Smooth muscle cell (in vitro differentiated cells): ENCODE results near the gene CADM2. TPM values are rescaled to one million over a fixed set of nuclear protein-coding genes. Genes with fewer than 3 reads are reported as not detected.

ENCODE experiments used
- DNase-seq: peaks from one replicate; lab custom pipeline; 2025; ENCODE audit not compliant: unreplicated experiment; lab: John Stamatoyannopoulos, UW
- H2AFZ ChIP-seq: fragments of 200-600 bp; sonication (generic); 2 replicates; pipeline ENCODE4 v1.6.0; 2016; ENCODE audit warnings: antibody characterized with exemption, low read depth, mild to moderate bottlenecking
- H3F3A ChIP-seq: fragments of 200-600 bp; sonication (generic); 2 replicates; pipeline ENCODE4 v1.6.0; 2017; ENCODE audit warnings: antibody characterized with exemption, low read depth
- H3K27ac ChIP-seq: fragments of 200-600 bp; sonication (generic); 2 replicates; pipeline ENCODE4 v1.5.1; 2016; ENCODE audit warnings: low read depth, mild to moderate bottlenecking
- H3K27me3 ChIP-seq: fragments of 200-600 bp; sonication (generic); 2 replicates; pipeline ENCODE4 v1.6.1; 2016; ENCODE audit warnings: low read depth, mild to moderate bottlenecking
- H3K36me3 ChIP-seq: fragments of 200-600 bp; sonication (generic); 2 replicates; pipeline ENCODE4 v1.5.1; 2016; ENCODE audit warnings: low read depth
- H3K4me1 ChIP-seq: fragments of 200-600 bp; sonication (generic); 2 replicates; pipeline ENCODE4 v1.5.1; 2016; ENCODE audit warnings: low read depth
- H3K4me2 ChIP-seq: fragments of 200-600 bp; sonication (generic); 2 replicates; pipeline ENCODE4 v1.6.0; 2016; ENCODE audit warnings: mild to moderate bottlenecking
- H3K4me3 ChIP-seq: fragments of 200-600 bp; sonication (generic); 2 replicates; pipeline ENCODE4 v1.5.1; 2016; ENCODE audit warnings: mild to moderate bottlenecking
- H3K79me2 ChIP-seq: fragments of 200-600 bp; sonication (generic); 2 replicates; pipeline ENCODE4 v1.6.0; 2016; ENCODE audit warnings: low read depth, mild to moderate bottlenecking
- H3K9ac ChIP-seq: fragments of 200-600 bp; sonication (generic); 2 replicates; pipeline ENCODE4 v1.6.0; 2016; ENCODE audit warnings: low read depth
- H3K9me3 ChIP-seq: fragments of 200-600 bp; sonication (generic); replicated peaks from 2 replicates; pipeline ENCODE4 v1.5.1; 2016; ENCODE audit warnings: low read depth
- H4K20me1 ChIP-seq: fragments of 200-600 bp; sonication (generic); 2 replicates; pipeline ENCODE4 v1.6.0; 2016; ENCODE audit warnings: low read depth
- WGBS: methylation state at CpG from one replicate; pipeline ENCODE4 v1.1.7; 2016; ENCODE audit warnings: low lambda C conversion rate; 5-methylcytosine and 5-hydroxymethylcytosine counted together
- polyA plus RNA-seq: library from polyadenylated mRNA; unstranded; fragments of >200 nt; fragmentation: Nextera tagmentation; extraction: Ambion mirVana; gene quantifications from 2 replicates; pipeline ENCODE4 v1.2.1, GENCODE V29; 2016
- total RNA-seq: library from RNA; depleted of rRNA; stranded (reverse); fragments of >200 nt; gene quantifications from 2 replicates; pipeline ENCODE4 v1.2.3, GENCODE V29; 2014
- TF ChIP-seq, protein P1 (sequence below): fragments of 200-600 bp; sonication (generic); IDR thresholded peaks from 2 replicates; pipeline ENCODE4 v1.5.1; 2017; ENCODE audit warnings: borderline replicate concordance, mild to moderate bottlenecking, antibody characterized with exemption; ENCODE audit not compliant: insufficient read depth, poor library complexity, severe bottlenecking

CADM2 gene
- total and polyA plus RNA-seq, 2 experiments from 2014 or later: 0.13 TPM; not detected in 1

DNA sequence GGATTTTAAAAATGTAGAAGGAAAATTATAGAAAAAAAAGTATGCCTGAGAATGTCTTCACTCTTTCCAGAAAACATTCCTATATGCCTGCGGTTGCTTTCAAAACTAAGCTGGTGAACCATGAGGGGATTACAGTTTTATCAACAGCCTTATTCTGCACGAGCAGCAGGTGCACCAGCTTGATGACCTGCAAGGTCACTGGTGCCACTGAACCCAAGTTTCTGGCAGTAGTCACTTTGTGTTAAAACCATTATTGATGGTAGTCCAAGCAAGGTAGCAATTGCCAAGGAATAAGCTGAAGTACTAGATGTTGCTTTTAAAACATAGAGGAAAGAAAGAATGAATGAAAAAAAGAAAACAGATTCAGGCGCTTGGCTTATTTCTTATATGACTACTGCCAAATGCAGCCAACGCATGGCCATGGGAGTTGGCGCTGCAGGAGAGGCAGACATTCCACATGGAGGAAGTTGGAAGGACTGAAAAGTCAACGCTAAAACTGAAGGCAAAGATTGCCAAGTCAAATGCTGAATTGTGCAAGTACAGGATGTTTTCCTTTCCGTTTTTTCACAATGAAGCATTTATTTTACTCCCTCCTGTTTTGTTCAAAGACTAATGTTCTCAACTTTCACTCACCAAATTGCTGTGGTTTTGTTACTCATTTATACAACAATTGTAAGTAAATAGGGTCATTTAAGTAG is 601.4 kb downstream of the CADM2 start:
- no peaks in the 10 kb centered on the region for H4K20me1 ChIP-seq
- no peaks in the 10 kb centered on the region for H3K9me3 ChIP-seq
- H3K9ac ChIP-seq: no peak overlapping the region
- no peak overlapping the region for H2AFZ ChIP-seq
- no peaks in the 10 kb centered on the region for H3F3A ChIP-seq
- H3K79me2 ChIP-seq: no peaks in the 10 kb centered on the region
- no peak overlapping the region for H3K4me3 ChIP-seq
- H3K27me3 ChIP-seq: peaks cover 5% of the 10 kb centered on the region
- no peak for DNase-seq
- no peak overlapping the region for H3K4me2 ChIP-seq
- H3K36me3 ChIP-seq: no peaks in the 10 kb centered on the region
- 74% methylated on average over 7 of the region's 7 CpGs for WGBS
- H3K4me1 ChIP-seq: no peaks in the 10 kb centered on the region
- no peak overlapping the region for H3K27ac ChIP-seq
- TF ChIP-seq, protein P1, sequence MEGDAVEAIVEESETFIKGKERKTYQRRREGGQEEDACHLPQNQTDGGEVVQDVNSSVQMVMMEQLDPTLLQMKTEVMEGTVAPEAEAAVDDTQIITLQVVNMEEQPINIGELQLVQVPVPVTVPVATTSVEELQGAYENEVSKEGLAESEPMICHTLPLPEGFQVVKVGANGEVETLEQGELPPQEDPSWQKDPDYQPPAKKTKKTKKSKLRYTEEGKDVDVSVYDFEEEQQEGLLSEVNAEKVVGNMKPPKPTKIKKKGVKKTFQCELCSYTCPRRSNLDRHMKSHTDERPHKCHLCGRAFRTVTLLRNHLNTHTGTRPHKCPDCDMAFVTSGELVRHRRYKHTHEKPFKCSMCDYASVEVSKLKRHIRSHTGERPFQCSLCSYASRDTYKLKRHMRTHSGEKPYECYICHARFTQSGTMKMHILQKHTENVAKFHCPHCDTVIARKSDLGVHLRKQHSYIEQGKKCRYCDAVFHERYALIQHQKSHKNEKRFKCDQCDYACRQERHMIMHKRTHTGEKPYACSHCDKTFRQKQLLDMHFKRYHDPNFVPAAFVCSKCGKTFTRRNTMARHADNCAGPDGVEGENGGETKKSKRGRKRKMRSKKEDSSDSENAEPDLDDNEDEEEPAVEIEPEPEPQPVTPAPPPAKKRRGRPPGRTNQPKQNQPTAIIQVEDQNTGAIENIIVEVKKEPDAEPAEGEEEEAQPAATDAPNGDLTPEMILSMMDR: no peak

DNA sequence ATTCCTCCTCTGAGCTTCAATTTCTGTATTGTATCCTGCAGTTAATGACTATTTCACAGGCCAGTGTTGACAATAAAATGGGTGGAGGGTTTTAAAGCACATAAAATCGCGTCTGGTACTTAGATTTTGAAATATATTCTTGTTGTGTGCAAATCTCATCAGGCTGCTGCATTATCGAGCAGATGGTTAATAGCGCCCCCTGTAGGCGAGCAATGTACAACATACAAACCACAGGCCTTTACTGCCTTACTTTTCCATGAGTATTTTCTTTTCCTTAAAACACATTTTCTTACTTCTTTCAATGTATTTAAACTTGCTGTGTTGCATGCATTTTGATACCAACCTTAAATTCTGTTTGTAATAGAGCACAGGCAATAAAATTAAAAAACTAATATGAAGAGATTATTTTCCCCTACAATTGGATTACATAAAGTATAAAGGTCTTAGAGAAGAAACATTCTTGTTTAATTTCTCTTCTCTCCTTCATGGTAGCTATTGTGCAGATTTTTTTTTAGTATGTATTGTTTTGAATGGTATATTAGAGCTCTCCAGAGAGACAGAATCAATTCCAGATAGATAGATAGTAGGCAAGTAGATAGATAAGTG is 608.4 kb downstream of the CADM2 start:
- TF ChIP-seq, protein P1: peak; percentile 84
- no peaks in the 10 kb centered on the region for H4K20me1 ChIP-seq
- H3K9ac ChIP-seq: no peak overlapping the region
- no peak overlapping the region for H2AFZ ChIP-seq
- H3K4me2 ChIP-seq: no peak overlapping the region
- no peaks in the 10 kb centered on the region for H3K4me1 ChIP-seq
- H3F3A ChIP-seq: no peaks in the 10 kb centered on the region
- H3K9me3 ChIP-seq: no peaks in the 10 kb centered on the region
- no peaks in the 10 kb centered on the region for H3K36me3 ChIP-seq
- H3K79me2 ChIP-seq: no peaks in the 10 kb centered on the region
- 0% methylated on average over 5 of the region's 5 CpGs for WGBS
- no peaks in the 10 kb centered on the region for H3K27me3 ChIP-seq
- H3K4me3 ChIP-seq: no peak overlapping the region
- no peak for DNase-seq
- H3K27ac ChIP-seq: no peak overlapping the region

DNA sequence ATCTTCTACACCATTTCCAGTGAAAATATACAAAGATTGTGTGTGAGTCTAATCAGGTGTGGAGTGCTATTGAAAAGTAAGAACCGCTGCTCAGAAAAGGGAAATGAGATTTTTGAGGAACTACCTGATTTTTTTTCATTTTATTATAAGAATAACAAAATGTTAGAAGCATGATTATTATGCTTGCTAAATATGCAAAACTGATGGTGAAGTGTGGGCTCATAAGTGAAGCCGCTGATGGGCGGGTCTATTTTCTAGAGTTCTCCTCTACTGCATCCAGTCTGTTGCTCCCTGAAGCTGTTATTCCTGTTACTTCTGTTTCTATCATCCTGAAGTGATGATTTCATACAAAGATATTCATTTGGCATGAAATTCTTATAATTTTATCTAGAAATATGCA is 612.0 kb downstream of the CADM2 start:
- no peak overlapping the region for H3K4me2 ChIP-seq
- no peaks in the 10 kb centered on the region for H4K20me1 ChIP-seq
- H3K9me3 ChIP-seq: no peaks in the 10 kb centered on the region
- TF ChIP-seq, protein P1: no peak
- no peaks in the 10 kb centered on the region for H3K4me1 ChIP-seq
- H3F3A ChIP-seq: no peaks in the 10 kb centered on the region
- H3K27ac ChIP-seq: no peak overlapping the region
- H3K36me3 ChIP-seq: no peaks in the 10 kb centered on the region
- no peak for DNase-seq
- no peak overlapping the region for H3K4me3 ChIP-seq
- H2AFZ ChIP-seq: no peak overlapping the region
- H3K79me2 ChIP-seq: no peaks in the 10 kb centered on the region
- WGBS: 99% methylated on average over 3 of the region's 3 CpGs
- no peak overlapping the region for H3K9ac ChIP-seq
- no peaks in the 10 kb centered on the region for H3K27me3 ChIP-seq
